Parathyroid adenoma (tissue), 2 donors: ENCODE measurements around the gene ELK3.

ENCODE experiments used
- H2AFZ ChIP-seq: fragments of 300-600 bp; sonication (generic); one replicate; pipeline ENCODE4 v1.7.0; 2017; ENCODE audit warnings: antibody characterized with exemption, mild to moderate bottlenecking
- H3K27ac ChIP-seq: fragments of 300-600 bp; sonication (generic); one replicate; pipeline ENCODE4 v1.7.0; 2017
- H3K27me3 ChIP-seq: fragments of 300-600 bp; sonication (generic); one replicate; pipeline ENCODE4 v1.7.0; 2017; ENCODE audit warnings: low read length; ENCODE audit not compliant: control insufficient read depth, insufficient read depth
- H3K36me3 ChIP-seq: fragments of 300-600 bp; sonication (generic); one replicate; pipeline ENCODE4 v1.7.0; 2017; ENCODE audit warnings: low read length; ENCODE audit not compliant: control insufficient read depth, insufficient read depth
- H3K4me1 ChIP-seq: fragments of 300-600 bp; sonication (generic); one replicate; pipeline ENCODE4 v1.7.0; 2017; ENCODE audit warnings: control low read depth
- H3K4me2 ChIP-seq: fragments of 300-600 bp; sonication (generic); one replicate; pipeline ENCODE4 v1.7.0; 2017; ENCODE audit warnings: low read length
- H3K4me3 ChIP-seq: fragments of 300-600 bp; sonication (generic); one replicate; pipeline ENCODE4 v1.7.0; 2017; ENCODE audit warnings: low read depth, low read length
- H3K79me2 ChIP-seq: fragments of 300-600 bp; sonication (generic); one replicate; pipeline ENCODE4 v1.7.0; 2017; ENCODE audit warnings: control low read depth
- H3K9ac ChIP-seq: fragments of 300-600 bp; sonication (generic); one replicate; pipeline ENCODE4 v1.7.0; 2017; ENCODE audit warnings: mild to moderate bottlenecking
- H3K9me3 ChIP-seq: fragments of 300-600 bp; sonication (generic); one replicate; pipeline ENCODE4 v1.7.0; 2017; ENCODE audit warnings: low read length; ENCODE audit not compliant: control insufficient read depth
- CTCF ChIP-seq: fragments of 300-600 bp; sonication (generic); IDR thresholded peaks from one replicate; pipeline ENCODE4 v1.7.0; 2017; ENCODE audit warnings: antibody characterized with exemption, mild to moderate bottlenecking
- donor health status: primary hyperparathyroidism.

Gene ELK3

GRCh38 chr12:96225044-96225855 lies 31.1 kb downstream of the ELK3 start:
- Histone ChIP-seq H3K27ac (no peak overlapping the region), H3K9me3 (no peaks in the 10 kb centered on the region), H3K4me2 (no peak overlapping the region), H3K79me2 (peaks cover 2% of the 10 kb centered on the region), H3K36me3 (no peaks in the 10 kb centered on the region), H3K4me1 (no peaks in the 10 kb centered on the region), H3K4me3 (no peak overlapping the region), H3K9ac (no peak overlapping the region), H3K27me3 (no peaks in the 10 kb centered on the region), H2AFZ (no peak overlapping the region)
- no peak for TF ChIP-seq CTCF

GRCh38 chr12:96225994-96226399 lies 31.8 kb downstream of the ELK3 start:
- Histone ChIP-seq H3K79me2 (peaks cover 2% of the 10 kb centered on the region), H2AFZ (no peak overlapping the region), H3K9ac (no peak overlapping the region), H3K4me3 (no peak overlapping the region), H3K4me1 (no peaks in the 10 kb centered on the region), H3K9me3 (no peaks in the 10 kb centered on the region), H3K27ac (no peak overlapping the region), H3K4me2 (no peak overlapping the region), H3K27me3 (no peaks in the 10 kb centered on the region), H3K36me3 (no peaks in the 10 kb centered on the region)
- TF ChIP-seq CTCF, result no peak

- Histone ChIP-seq H3K36me3 (no peaks in the 10 kb centered on the region), H3K79me2 (peaks cover 2% of the 10 kb centered on the region), H3K9ac (no peak overlapping the region), H3K4me1 (no peaks in the 10 kb centered on the region), H3K4me2 (no peak overlapping the region), H3K9me3 (no peaks in the 10 kb centered on the region), H3K4me3 (no peak overlapping the region), H2AFZ (no peak overlapping the region), H3K27ac (no peak overlapping the region), H3K27me3 (no peaks in the 10 kb centered on the region)
- no peak for TF ChIP-seq CTCF
Measured at GRCh38 chr12:96226401-96226800, 32.2 kb downstream of the ELK3 start.

DNA sequence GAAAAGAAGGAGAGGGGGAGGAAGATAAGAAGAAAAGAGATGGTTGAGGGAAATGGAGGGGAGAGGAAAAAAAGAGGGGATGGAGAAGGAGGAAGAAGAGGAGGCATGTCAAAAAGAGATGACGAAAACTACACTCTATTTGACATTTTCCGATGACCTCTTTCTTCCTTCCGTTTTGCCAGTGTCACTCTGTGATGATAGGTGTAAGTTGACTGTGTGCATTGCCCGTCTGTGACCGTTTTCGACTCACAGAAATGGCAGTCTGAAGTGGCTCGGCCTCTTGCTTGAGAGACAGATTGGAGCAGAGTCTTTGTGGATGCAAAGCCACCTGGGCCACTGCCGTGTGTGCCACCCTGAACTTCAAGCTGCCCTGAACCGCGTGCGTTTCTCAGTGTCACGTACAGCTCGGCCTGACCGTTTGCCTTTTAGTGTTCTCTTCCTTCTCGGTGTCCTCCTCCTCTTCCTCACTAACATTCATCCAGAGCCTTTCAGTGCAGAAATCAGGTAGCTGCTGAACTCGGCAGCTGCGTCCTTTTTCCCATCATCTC lies 32.7 kb downstream of the ELK3 start:
- no peak overlapping the region for H3K4me2 ChIP-seq
- no peak overlapping the region for H3K4me3 ChIP-seq
- no peak overlapping the region for H2AFZ ChIP-seq
- no peaks in the 10 kb centered on the region for H3K36me3 ChIP-seq
- no peaks in the 10 kb centered on the region for H3K27me3 ChIP-seq
- no peak overlapping the region for H3K27ac ChIP-seq
- no peaks in the 10 kb centered on the region for H3K9me3 ChIP-seq
- no peak overlapping the region for H3K9ac ChIP-seq
- no peak for TF ChIP-seq CTCF
- H3K4me1 ChIP-seq, result no peaks in the 10 kb centered on the region
- peaks cover 2% of the 10 kb centered on the region for H3K79me2 ChIP-seq
